H1 (cell line): ENCODE data around the gene SH3D19. TPM values are rescaled to one million over a fixed set of nuclear protein-coding genes. Genes with fewer than 3 reads are reported as not detected.

Experiments used
- CTCF ChIA-PET: fragments of 300-600 bp; sonication (Branson Sonifier 250); formaldehyde crosslinking; loops from one replicate; lab custom pipeline; 2021; ENCODE audit not compliant: partially characterized antibody; lab: Charles Lee
- POLR2A ChIA-PET: fragments of 300-600 bp; sonication (Branson Sonifier 250); formaldehyde crosslinking; loops from one replicate; lab custom pipeline; 2021; ENCODE audit warnings: inconsistent platforms; ENCODE audit not compliant: partially characterized antibody; lab: Charles Lee
- DNase-seq, 2 experiments: peaks; one replicate each; pipeline versions ENCODE4 v3.0.0 to v3.0.0-alpha.2; 2010 to 2022; ENCODE audit warnings: low spot score in 2 of 2, low read depth in 1 of 2, mixed read lengths in 1 of 2
- FAIRE-seq: peaks from 2 replicates; lab custom pipeline; 2011; peaks lifted over from hg19 to GRCh38; lab: Jason Lieb, UNC
- H2AFZ ChIP-seq: 2 replicates; pipeline ENCODE4 v1.8.1; 2012; ENCODE audit warnings: low read length, inconsistent platforms
- H2AK5ac ChIP-seq: 2 replicates; pipeline ENCODE4 v1.6.1; 2013; ENCODE audit warnings: low read depth, low read length
- H2BK120ac ChIP-seq: replicated peaks from 2 replicates; pipeline ENCODE3; 2013; ENCODE audit warnings: low read depth, low read length, inconsistent platforms
- H2BK12ac ChIP-seq: 2 replicates; pipeline ENCODE4 v1.6.1; 2013; ENCODE audit warnings: low read depth, low read length
- H2BK15ac ChIP-seq: 2 replicates; pipeline ENCODE4 v1.6.1; 2013; ENCODE audit warnings: low read length
- H2BK20ac ChIP-seq: 2 replicates; pipeline ENCODE4 v1.6.1; 2013; ENCODE audit warnings: low read length
- H2BK5ac ChIP-seq: 2 replicates; pipeline ENCODE4 v1.6.1; 2013; ENCODE audit warnings: low read depth, low read length
- H3K14ac ChIP-seq: 2 replicates; pipeline ENCODE4 v1.6.1; 2013; ENCODE audit warnings: inconsistent platforms; ENCODE audit not compliant: insufficient read length
- H3K18ac ChIP-seq: 2 replicates; pipeline ENCODE4 v1.6.1; 2013; ENCODE audit warnings: low read length; ENCODE audit errors: extremely low read depth
- H3K23ac ChIP-seq: 2 replicates; pipeline ENCODE4 v1.6.1; 2013; ENCODE audit warnings: inconsistent platforms; ENCODE audit not compliant: insufficient read length
- H3K23me2 ChIP-seq: 2 replicates; pipeline ENCODE4 v1.6.1; 2013; ENCODE audit warnings: low read depth, low read length
- H3K27ac ChIP-seq: 2 replicates; pipeline ENCODE4 v1.6.1; 2011; ENCODE audit warnings: low read depth, low read length, inconsistent platforms
- H3K27me3 ChIP-seq, 4 experiments: replicated peaks in 1 of 4; 1 replicate in 1 of 4; 2 replicates in 3 of 4; pipeline versions ENCODE4 v1.6.1 to v1.8.1; 2011 to 2013; ENCODE audit warnings: low read length in 3 of 4, mild to moderate bottlenecking in 3 of 4, inconsistent platforms in 2 of 4, mixed read lengths in 2 of 4, moderate library complexity in 1 of 4; ENCODE audit not compliant: control insufficient read depth in 3 of 4, insufficient read depth in 3 of 4; ENCODE audit errors: extremely low read depth in 1 of 4
- H3K36me3 ChIP-seq, 4 experiments: 2 replicates each; pipeline versions ENCODE4 v1.6.1 to v1.8.1; 2011 to 2013; ENCODE audit warnings: mild to moderate bottlenecking in 4 of 4, low read length in 3 of 4, moderate library complexity in 2 of 4, control low read depth in 1 of 4, inconsistent platforms in 1 of 4; ENCODE audit not compliant: insufficient read depth in 4 of 4, control insufficient read depth in 2 of 4
- H3K4ac ChIP-seq: replicated peaks from 2 replicates; pipeline ENCODE3; 2013; ENCODE audit warnings: low read length, low read depth, mixed read lengths, inconsistent platforms; ENCODE audit not compliant: insufficient read length
- H3K4me1 ChIP-seq, 4 experiments: replicated peaks in 1 of 4; 1 replicate in 1 of 4; 2 replicates in 3 of 4; pipeline versions ENCODE4 v1.6.1 to v1.8.1; 2011 to 2013; ENCODE audit warnings: low read length in 3 of 4, inconsistent platforms in 2 of 4, mixed read lengths in 1 of 4; ENCODE audit not compliant: insufficient read depth in 4 of 4, control insufficient read depth in 3 of 4
- H3K4me2 ChIP-seq, 2 experiments: 2 replicates each; pipeline versions ENCODE4 v1.6.1 to v1.8.1; 2011 to 2013; ENCODE audit warnings: low read depth in 2 of 2, low read length in 2 of 2, control low read depth in 1 of 2, inconsistent platforms in 1 of 2, mild to moderate bottlenecking in 1 of 2; ENCODE audit not compliant: insufficient read depth in 1 of 2
- H3K4me3 ChIP-seq, 4 experiments: fragments of 200-600, 300-600 bp in 1 of 4; sonication (generic), shearing (Covaris generic), sonication (Bioruptor Twin) in 1 of 4; 2 replicates each; pipeline versions ENCODE4 v1.5.1 to v1.8.1; 2011 to 2016; ENCODE audit warnings: low read length in 4 of 4, low read depth in 3 of 4, control low read depth in 2 of 4, inconsistent platforms in 2 of 4, mild to moderate bottlenecking in 2 of 4, mixed read lengths in 1 of 4, moderate library complexity in 1 of 4; ENCODE audit not compliant: insufficient read depth in 2 of 4; ENCODE audit errors: extremely low read depth in 1 of 4
- H3K56ac ChIP-seq: replicated peaks from 2 replicates; pipeline ENCODE3; 2013; ENCODE audit warnings: low read depth, mild to moderate bottlenecking, mixed read lengths, low read length, inconsistent platforms; ENCODE audit not compliant: insufficient read length
- H3K79me1 ChIP-seq: 2 replicates; pipeline ENCODE4 v1.6.1; 2013; ENCODE audit warnings: low read depth, low read length, control low read depth
- H3K79me2 ChIP-seq, 2 experiments: 2 replicates each; pipeline versions ENCODE4 v1.6.1 to v1.8.1; 2012 to 2013; ENCODE audit warnings: low read length in 2 of 2, mild to moderate bottlenecking in 2 of 2, inconsistent platforms in 1 of 2; ENCODE audit not compliant: insufficient read depth in 2 of 2, control insufficient read depth in 1 of 2
- H3K9ac ChIP-seq, 4 experiments: replicated peaks in 1 of 4; 1 replicate in 1 of 4; 2 replicates in 3 of 4; pipeline versions ENCODE4 v1.6.1 to v1.8.1; 2011 to 2013; ENCODE audit warnings: low read depth in 3 of 4, low read length in 3 of 4, control low read depth in 2 of 4, mild to moderate bottlenecking in 2 of 4, moderate library complexity in 2 of 4, inconsistent platforms in 1 of 4; ENCODE audit errors: extremely low read depth in 1 of 4
- H3K9me3 ChIP-seq, 2 experiments: 2 replicates each; pipeline versions ENCODE4 v1.6.1 to v1.8.1; 2012 to 2013; ENCODE audit warnings: mild to moderate bottlenecking in 2 of 2, moderate library complexity in 2 of 2, control low read depth in 1 of 2, inconsistent platforms in 1 of 2, low read depth in 1 of 2, low read length in 1 of 2, mixed read lengths in 1 of 2; ENCODE audit not compliant: insufficient read depth in 2 of 2
- H4K20me1 ChIP-seq, 2 experiments: replicated peaks in 1 of 2; 2 replicates each; pipeline versions ENCODE3 to v1.8.1; 2011 to 2013; ENCODE audit warnings: inconsistent platforms in 2 of 2, low read length in 2 of 2, mild to moderate bottlenecking in 1 of 2; ENCODE audit not compliant: insufficient read depth in 2 of 2, control insufficient read depth in 1 of 2
- H4K5ac ChIP-seq: 2 replicates; pipeline ENCODE4 v1.6.1; 2013; ENCODE audit warnings: low read length, low read depth, mixed read lengths, inconsistent platforms; ENCODE audit not compliant: insufficient read length
- H4K8ac ChIP-seq: 2 replicates; pipeline ENCODE4 v1.8.0; 2013; ENCODE audit warnings: mild to moderate bottlenecking, moderate library complexity, low read length, inconsistent platforms; ENCODE audit not compliant: insufficient read depth; ENCODE audit errors: extremely low read depth
- H4K91ac ChIP-seq: replicated peaks from 2 replicates; pipeline ENCODE3; 2013; ENCODE audit warnings: low read length, mixed read lengths, inconsistent platforms; ENCODE audit not compliant: insufficient read length
- ASH2L ChIP-seq: fragments of 200-600, 300-600 bp; sonication (generic); IDR thresholded peaks from one replicate; pipeline ENCODE4 v1.7.1; 2017; ENCODE audit warnings: low read length
- ATF3 ChIP-seq: IDR thresholded peaks from 2 replicates; pipeline ENCODE4 v1.6.1; 2011; ENCODE audit warnings: low read depth, mild to moderate bottlenecking, low read length; ENCODE audit not compliant: insufficient read depth
- CBX8 ChIP-seq: fragments of 300-800, 300-1000 bp; sonication (generic); IDR thresholded peaks from 2 replicates; pipeline ENCODE4 v1.7.1; 2016; ENCODE audit warnings: low read depth, low read length, borderline replicate concordance
- CHD2 ChIP-seq: IDR thresholded peaks from 2 replicates; pipeline ENCODE4 v1.6.1; 2012; ENCODE audit warnings: low read length, improper control_type of control experiment
- HDAC2 ChIP-seq, 2 experiments: fragments of 300-600 bp in 1 of 2; sonication (generic) in 1 of 2; IDR thresholded peaks; 2 replicates each; pipeline ENCODE4 v1.6.1; 2011 to 2012; ENCODE audit warnings: low read depth in 2 of 2, low read length in 2 of 2, mild to moderate bottlenecking in 2 of 2, moderate library complexity in 2 of 2, borderline replicate concordance in 1 of 2, inconsistent platforms in 1 of 2
- JUND ChIP-seq: IDR thresholded peaks from 2 replicates; pipeline ENCODE4 v1.6.1; 2011; ENCODE audit warnings: mild to moderate bottlenecking, improper control_type of control experiment, low read length
- KDM1A ChIP-seq: fragments of 200-600, 300-600 bp; sonication (generic); IDR thresholded peaks from 2 replicates; pipeline ENCODE4 v1.7.1; 2016; ENCODE audit warnings: mild to moderate bottlenecking, low read length, borderline replicate concordance
- NRF1 ChIP-seq: IDR thresholded peaks from 2 replicates; pipeline ENCODE4 v1.6.1; 2011; ENCODE audit warnings: mild to moderate bottlenecking, low read depth, low read length, improper control_type of control experiment
- POLR2AphosphoS5 ChIP-seq: IDR thresholded peaks from 2 replicates; pipeline ENCODE4 v1.6.1; 2011; ENCODE audit warnings: low read depth, low read length
- POU5F1 ChIP-seq: IDR thresholded peaks from 2 replicates; pipeline ENCODE4 v1.6.1; 2011; ENCODE audit warnings: low read depth, mild to moderate bottlenecking, low read length, moderate library complexity
- RAD21 ChIP-seq, 2 experiments: IDR thresholded peaks in 1 of 2; conservative IDR thresholded peaks in 1 of 2; 2 replicates each; pipeline ENCODE4 v1.6.1; 2011; ENCODE audit warnings: low read depth in 2 of 2, low read length in 2 of 2, improper control_type of control experiment in 1 of 2, inconsistent platforms in 1 of 2, mild to moderate bottlenecking in 1 of 2, moderate library complexity in 1 of 2
- SP1 ChIP-seq: IDR thresholded peaks from 2 replicates; pipeline ENCODE4 v1.6.1; 2011; ENCODE audit warnings: low read depth, low read length
- SUZ12 ChIP-seq: fragments of 200-600 bp; sonication (generic); IDR thresholded peaks from 2 replicates; pipeline ENCODE4 v1.6.1; 2012; ENCODE audit warnings: mild to moderate bottlenecking, inconsistent platforms, low read length, moderate library complexity, mixed read lengths
- TAF1 ChIP-seq: IDR thresholded peaks from 2 replicates; pipeline ENCODE4 v1.6.1; 2011; ENCODE audit warnings: mild to moderate bottlenecking, low read depth, low read length
- YY1 ChIP-seq: IDR thresholded peaks from 2 replicates; pipeline ENCODE4 v1.6.1; 2011; ENCODE audit warnings: low read depth, mild to moderate bottlenecking, low read length
- WGBS, 2 experiments: shearing (Covaris generic) in 1 of 2; methylation state at CpG; one replicate each; pipeline versions ENCODE4 v1.1.6 to v1.1.7; 2013 to 2015; ENCODE audit warnings: low lambda C conversion rate in 2 of 2, mixed read lengths in 2 of 2, inconsistent platforms in 1 of 2, low coverage in 1 of 2, missing lambda C conversion rate in 1 of 2; ENCODE audit not compliant: insufficient replicate concordance in 2 of 2, insufficient coverage in 1 of 2, insufficient read length in 1 of 2; ENCODE audit errors: extremely low coverage in 1 of 2, missing lambda C conversion rate in 1 of 2; 5-methylcytosine and 5-hydroxymethylcytosine counted together
- polyA plus RNA-seq, 7 experiments: library from polyadenylated mRNA; depleted of rRNA in 3 of 7; stranded (reverse) in 5 of 7; unstranded in 2 of 7; fragments of >200 nt in 5 of 7; fragments of 200-250 nt in 2 of 7; gene quantifications; 1 replicate in 5 of 7; 2 replicates in 1 of 7; 4 replicates in 1 of 7; pipeline versions ENCODE4 v1.2.1 to v1.2.3, GENCODE V29; 2011 to 2013; ENCODE audit warnings: missing spikeins in 2 of 7, mixed read lengths in 2 of 7
- total RNA-seq: library from RNA; stranded (reverse); fragmentation: NEBNext Ultra II Directional; extraction: Animal tissue kit (Norgen Biotek cat#: 25700); gene quantifications from 2 replicates; pipeline ENCODE4 v1.2.1, GENCODE V29; 2021

The SH3D19 gene
- total and polyA plus RNA-seq, 2 of the 8 experiments (the other 6 are each of a cell fraction or from before 2014, with no cell fraction given) = 11.7 to 51.3 TPM

GRCh38 chr4:151233600-151233999, 91.8 kb downstream of the SH3D19 start:
- no peak overlapping the region for H4K8ac ChIP-seq
- H2BK5ac ChIP-seq = no peak overlapping the region
- no peak overlapping the region for H2AK5ac ChIP-seq
- POLR2A ChIA-PET = no interaction called here
- no peak overlapping the region for H3K56ac ChIP-seq
- H2BK12ac ChIP-seq = no peak overlapping the region
- 96% methylated on average over 5 of the region's 5 CpGs; no CpG with 5 or more reads in 1 of the 2 experiments for WGBS, 2 experiments
- H4K91ac ChIP-seq = no peak overlapping the region
- peak overlapping the region in 1 of 4 experiments; percentile 13; a peak in 1 of 7 replicates for H3K9ac ChIP-seq
- H3K27ac ChIP-seq = no peak overlapping the region
- H3K79me1 ChIP-seq = no peaks in the 10 kb centered on the region
- DNase-seq = no peak
- H2BK15ac ChIP-seq = no peak overlapping the region
- H3K27me3 ChIP-seq = no peaks in the 10 kb centered on the region
- no peak overlapping the region for H3K4me2 ChIP-seq
- no peak overlapping the region for H2AFZ ChIP-seq
- no peak overlapping the region for H3K18ac ChIP-seq
- no peak for FAIRE-seq
- CTCF ChIA-PET = no interaction called here
- 0 out of 2 replicates have a peak, but pooled peaks cover 2% of the 10 kb centered on the region for H3K23me2 ChIP-seq
- no peak overlapping the region for H3K14ac ChIP-seq
- H3K9me3 ChIP-seq = 0 out of 4 replicates have a peak, but pooled peaks cover 0 to 3% of the 10 kb centered on the region in 2 experiments
- H3K4me1 ChIP-seq = no peaks in the 10 kb centered on the region
- no peak overlapping the region for H3K23ac ChIP-seq
- no peak overlapping the region for H2BK120ac ChIP-seq
- no peaks in the 10 kb centered on the region for H3K36me3 ChIP-seq
- no peaks in the 10 kb centered on the region for H4K20me1 ChIP-seq
- H4K5ac ChIP-seq = no peak overlapping the region
- no peak overlapping the region for H3K4me3 ChIP-seq
- peaks cover 0 to 19% of the 10 kb centered on the region in 2 experiments; a peak in 2 of 4 replicates for H3K79me2 ChIP-seq
- H3K4ac ChIP-seq = no peak overlapping the region
- no peak overlapping the region for H2BK20ac ChIP-seq
- TF ChIP-seq KDM1A = no peak
- TF ChIP-seq TAF1 = no peak
- TF ChIP-seq POLR2AphosphoS5 = no peak
- TF ChIP-seq NRF1 = no peak
- TF ChIP-seq RAD21 (IDR thresholded peaks at IDR 0.05 in 1 of 2, conservative IDR thresholded peaks at IDR 0.05 in 1 of 2; ENCODE audit: low read depth in 2 of 2, low read length in 2 of 2) = no peak
- TF ChIP-seq CHD2 = no peak
- no peak for TF ChIP-seq JUND
- TF ChIP-seq YY1 = no peak
- TF ChIP-seq ATF3 = no peak
- no peak for TF ChIP-seq POU5F1
- TF ChIP-seq CBX8 = no peak
- TF ChIP-seq SP1 = no peak
- no peak for TF ChIP-seq ASH2L
- TF ChIP-seq SUZ12 = no peak
- no peak for TF ChIP-seq HDAC2 (IDR thresholded peaks at IDR 0.05; ENCODE audit: borderline replicate concordance in 1 of 2, low read depth in 2 of 2, low read length in 2 of 2)
